Stimulated activated CD4-positive, alpha-beta T cell treated with anti-CD3 and anti-CD28 coated beads, Interleukin-1b, Interleukin-23, amount 100 ng/mL, for 4 hours (primary cell): ENCODE results near the gene PPP1R12B.
"Not testable (repeated sequence)": the region's sequence is repeated elsewhere in the genome, so short reads cannot be mapped to it uniquely, and the experiment has no call there.

ENCODE experiments used
- DNase-seq, 2 donors: peaks; one replicate each; pipeline ENCODE4 v3.0.0-alpha.2; 2020; ENCODE audit warnings: low read depth in 2 of 2

Gene PPP1R12B

DNA sequence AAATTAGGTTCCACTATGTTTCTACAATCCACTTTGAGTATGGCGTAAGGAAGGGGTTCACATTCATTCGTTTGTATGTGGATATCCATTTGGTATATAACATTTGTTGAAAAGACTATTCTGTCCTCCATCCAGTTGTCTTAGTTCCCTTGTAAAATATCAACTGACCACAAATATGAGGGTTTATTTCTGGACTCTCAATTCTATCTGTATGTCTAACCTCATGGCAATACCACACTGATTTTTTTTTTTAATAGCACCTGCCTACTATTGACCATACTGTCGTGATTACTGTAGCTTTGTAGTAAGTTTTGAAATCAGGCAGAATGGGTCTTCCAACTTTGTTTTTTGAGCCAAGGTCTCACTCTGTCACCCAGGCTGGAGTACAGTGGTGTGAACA lies 263.5 kb downstream of the PPP1R12B start:
- not testable (repeated sequence) for DNase-seq

DNA sequence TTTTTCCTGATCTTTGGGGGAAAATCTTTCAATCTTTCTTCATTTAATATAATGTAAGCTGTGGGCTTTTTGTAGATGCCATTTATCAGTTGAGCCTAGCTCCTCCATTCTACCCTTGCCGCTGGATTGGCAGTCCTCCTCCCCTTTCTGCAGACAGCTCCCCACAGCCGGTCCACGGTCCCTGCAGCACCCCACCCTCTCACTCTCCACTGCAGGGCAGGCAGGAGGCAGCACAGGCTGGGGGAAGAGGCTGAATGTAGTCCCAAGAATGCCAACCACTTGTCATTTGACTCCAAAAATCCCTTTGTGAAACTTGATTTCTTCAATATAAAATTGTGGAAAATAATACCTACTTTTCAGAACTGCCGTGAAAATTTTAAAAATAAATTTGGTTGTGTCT lies 265.1 kb downstream of the PPP1R12B start:
- no peak for DNase-seq

DNA sequence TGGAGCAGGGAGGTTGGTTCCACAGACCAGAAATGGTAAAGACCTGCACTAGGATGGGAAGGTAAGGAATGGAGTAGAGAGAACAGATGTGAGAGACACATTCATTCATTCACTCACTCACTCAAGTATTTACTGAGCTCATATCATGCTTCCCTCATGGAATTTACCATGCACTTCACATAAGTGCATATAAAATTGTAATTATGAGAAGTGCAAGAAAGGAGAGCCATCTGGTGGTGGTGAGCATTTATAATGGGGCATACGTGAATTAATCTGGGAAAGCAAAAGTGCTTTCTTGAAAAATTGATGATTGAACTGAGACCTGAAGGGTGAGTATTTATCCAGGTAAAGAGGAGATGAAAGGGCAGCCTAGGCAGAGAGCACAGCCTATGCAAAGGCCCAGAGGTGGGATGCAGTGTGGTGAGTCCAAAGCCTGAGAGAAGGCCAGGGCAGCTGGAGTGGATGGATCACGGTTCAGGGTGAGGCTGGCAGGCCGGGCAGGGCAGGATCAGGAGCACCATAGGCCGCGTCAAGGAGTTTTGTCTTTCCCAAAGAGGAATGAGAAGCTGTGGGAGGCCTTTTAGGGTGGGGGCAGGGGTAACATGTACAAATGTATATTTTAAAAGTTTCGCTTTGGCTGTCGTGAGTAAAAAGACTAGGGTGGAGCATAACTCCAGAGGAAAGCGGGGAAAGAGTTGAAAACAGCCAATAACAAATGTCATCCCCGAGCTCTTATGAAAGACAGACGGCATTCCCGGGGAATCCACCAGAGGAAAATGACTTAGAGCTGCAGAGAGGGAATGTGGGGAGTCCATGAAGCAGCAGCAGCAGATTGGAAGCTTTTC lies 266.1 kb downstream of the PPP1R12B start:
- DNase-seq, result not testable (repeated sequence)

DNA sequence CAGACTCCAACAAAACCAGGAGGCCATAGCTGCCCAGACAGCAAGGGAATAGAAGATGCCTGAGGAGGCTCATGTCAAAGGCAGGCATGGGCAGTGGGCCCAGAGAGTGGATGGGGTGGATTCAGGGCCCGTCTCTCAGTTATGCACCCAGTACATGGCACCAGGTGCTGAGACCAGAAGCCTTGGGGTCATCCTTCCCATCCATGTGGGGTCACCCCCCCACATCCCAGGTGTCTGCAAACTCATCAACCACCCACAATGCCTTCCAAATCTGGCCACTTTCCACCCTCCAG lies 266.7 kb downstream of the PPP1R12B start:
- not testable (repeated sequence) for DNase-seq

DNA sequence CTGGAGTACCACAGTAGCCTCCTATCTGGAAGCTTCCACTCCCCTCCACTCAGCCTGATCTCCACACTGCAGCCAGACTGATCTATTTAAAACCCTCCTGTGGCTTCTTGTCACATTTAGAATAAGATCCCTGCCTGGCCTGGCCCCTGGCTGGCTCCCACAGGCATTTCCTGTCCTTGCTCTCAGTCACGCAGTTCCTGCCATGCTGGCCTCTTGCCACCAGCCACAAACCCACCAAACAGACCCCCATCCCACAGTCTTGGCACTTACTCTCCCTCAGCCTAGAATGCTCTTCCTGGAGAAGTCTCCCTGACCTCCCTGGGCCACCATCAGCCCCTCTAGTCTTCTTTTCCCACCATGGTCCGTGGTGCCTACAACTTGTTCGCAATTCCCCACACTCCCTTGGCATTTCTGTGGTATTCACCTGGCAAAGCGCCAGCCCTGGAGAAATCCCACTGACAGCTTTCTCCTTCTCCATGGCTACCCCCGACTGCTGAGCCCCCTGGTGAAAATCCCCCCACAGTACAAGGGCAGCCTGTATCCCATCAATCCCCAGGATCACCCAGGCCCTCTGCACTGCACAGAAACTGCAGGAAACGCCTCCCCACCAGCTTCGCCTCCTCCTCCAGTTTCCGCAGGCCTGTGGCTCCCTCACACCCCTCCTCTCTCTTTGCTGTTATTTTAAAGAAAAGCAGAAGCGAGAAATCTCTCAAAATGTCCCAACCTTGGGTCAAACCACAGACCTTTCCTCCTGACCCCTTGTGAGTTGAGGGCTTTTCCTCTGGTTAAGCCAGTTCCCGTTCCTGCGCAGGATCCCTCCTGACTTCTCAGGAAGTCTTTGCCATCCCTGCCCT lies 267.2 kb downstream of the PPP1R12B start:
- DNase-seq, result no peak

DNA sequence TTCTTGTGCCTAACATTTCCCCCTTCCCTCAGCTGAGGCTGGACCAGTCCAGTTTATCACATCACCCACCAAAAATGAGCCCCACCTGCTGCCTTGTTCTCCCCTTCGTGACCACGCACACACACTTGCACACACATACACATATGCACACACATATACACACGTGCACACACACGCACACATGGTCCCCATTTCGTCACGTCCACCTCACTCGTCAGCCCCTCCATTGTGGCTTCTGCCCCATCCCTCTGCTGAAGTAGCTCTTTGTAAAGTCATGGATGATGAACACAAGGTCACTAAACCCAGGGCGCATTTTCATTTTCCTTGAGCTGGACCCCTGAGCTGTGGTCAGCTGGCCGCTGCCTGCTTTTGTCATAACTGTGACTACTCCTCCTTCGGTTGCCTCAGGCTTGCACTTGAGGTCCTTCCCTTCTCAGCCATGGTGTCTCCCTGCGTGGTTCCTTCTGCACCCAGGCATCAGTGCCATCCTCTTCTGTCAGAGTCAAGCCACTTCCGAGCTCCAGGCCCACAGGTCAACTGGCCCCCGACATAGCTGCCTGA lies 267.9 kb downstream of the PPP1R12B start:
- no peak for DNase-seq

DNA sequence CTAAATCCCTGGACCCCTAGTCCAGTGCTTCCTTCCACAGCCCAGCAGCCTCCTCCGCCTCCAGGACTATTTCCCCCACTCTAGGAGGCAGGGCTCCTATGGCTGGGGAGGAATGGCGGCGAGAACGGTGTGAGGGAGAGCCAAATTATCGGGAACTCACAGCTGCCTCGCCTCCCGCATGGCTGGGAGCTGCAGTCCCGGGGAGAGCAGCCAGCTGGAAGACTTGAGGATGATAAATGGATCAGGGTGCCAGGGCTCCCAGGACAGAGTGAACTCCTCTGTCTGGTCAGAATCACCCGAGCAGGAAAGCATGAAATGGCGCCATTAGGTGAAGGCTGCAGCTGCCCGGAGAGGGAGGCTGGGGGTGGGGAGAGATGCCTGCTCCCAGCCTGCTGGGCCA lies 270.5 kb downstream of the PPP1R12B start:
- DNase-seq, result not testable (repeated sequence)

DNA sequence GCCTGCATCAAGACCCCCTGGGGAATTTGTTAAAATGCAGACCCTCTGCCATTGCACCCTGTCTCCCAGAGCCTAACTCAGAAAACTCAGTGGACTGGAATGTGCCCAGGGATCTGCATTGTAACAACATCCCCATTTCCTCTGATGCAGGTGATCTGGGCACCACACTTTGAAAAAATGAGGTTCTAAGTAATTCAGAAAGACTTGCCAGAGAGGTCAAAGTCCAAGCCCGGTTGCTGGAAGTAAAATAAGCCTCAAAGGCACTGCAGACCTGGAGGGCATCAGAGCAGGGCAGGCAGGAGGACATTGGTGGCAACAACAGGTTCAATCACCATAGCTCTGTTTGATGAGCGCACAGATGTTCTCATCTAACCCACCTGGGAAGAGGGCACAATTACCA lies 271.0 kb downstream of the PPP1R12B start:
- no peak for DNase-seq

DNA sequence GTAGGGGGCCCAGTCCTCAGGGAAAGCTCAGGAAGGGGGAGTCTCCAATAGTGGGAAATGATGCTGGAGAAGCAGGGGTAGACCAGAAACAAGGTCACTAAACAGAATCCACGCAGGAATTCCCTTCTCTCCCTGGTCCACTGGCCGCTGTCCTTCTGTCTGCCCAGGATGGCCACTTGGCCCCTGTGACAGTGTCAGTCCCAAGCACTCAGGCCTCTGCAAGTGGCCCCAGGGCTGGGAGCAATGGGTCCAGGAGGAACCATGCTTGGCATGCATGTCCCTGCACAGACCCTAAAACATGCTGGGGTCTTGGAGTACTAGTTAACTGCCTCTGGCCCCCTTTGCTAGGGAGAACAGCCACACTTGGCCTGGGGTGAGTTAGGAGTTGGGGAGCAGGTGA lies 271.5 kb downstream of the PPP1R12B start:
- DNase-seq, result not testable (repeated sequence)

DNA sequence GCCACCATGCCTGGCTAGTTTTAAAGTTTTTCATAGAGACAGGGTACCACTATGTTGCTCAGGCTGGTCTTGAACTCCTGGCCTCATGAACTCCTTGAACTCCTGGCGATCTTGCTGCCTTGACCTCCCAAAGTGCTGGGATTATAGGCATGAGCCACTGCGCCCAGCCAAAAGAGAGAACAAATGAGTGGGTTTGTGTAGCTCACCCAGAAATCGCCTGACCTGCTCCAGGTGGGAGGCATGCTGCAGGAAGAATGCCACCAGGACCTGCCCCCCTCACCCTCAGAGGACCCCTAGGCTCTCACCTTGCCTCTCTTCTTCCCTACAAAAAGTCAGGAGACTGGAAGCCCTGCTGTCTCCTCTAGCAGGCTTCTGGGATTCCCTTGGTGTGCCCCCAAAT lies 272.9 kb downstream of the PPP1R12B start:
- no peak for DNase-seq

DNA sequence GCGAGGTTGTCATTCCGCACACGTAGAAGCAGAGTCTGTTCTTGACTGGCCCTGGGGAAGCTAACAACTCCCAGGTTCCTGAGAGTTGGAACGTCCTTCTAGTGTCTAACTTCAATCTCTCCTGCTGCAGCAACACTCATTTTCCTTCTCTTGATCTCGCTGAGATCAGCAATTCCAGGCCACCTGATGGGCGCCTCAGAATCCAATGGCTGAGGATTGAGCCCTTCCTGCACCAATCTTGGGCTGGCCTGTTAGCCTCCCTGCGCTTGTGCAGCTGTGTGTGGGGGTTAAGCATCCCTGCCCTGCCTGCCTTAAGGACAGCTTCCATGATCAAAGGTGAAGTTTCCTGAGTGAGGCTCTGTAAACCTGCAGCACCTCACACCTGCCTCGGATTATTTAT lies 273.9 kb downstream of the PPP1R12B start:
- no peak for DNase-seq

DNA sequence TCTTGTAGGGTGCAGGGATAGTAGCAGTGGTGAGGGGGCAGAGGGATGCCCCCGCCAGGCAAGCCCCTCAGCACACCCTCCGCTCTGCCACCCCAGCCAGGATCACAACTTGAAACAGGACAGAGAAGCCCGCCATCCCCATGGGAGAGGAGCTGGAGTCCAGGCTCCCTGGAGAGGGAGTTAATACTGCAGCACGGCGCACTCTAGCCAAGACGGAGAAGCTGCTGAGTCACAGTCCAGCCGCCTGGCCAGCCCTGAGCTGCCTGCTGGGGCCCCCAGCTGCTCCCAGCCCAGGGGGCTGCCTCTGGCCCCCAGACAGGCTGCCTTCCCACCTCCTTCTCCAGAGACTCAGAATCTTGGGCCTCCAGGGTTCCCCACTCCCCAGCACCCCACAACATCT lies 274.6 kb downstream of the PPP1R12B start:
- DNase-seq, result no peak

DNA sequence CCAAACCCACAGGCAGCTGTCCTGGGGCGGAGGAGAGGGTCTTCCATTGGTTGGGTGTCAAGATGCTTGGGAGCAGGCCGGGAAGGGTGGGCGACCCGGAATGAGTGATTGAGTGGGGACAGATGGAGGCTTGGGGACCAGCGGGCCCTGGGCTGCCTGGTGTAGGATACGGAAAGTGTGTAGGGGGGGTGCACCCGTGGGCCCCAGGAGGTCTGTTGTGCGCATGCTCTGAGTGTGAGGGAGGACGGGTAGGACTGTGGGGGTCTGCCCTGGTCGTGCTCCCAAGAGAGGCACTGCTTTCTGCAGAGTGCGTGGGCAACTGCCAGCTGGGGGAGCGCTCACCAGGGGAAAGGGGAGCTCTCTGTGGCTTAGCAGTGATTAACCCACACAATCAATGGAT lies 275.0 kb downstream of the PPP1R12B start:
- DNase-seq, result not testable (repeated sequence)

DNA sequence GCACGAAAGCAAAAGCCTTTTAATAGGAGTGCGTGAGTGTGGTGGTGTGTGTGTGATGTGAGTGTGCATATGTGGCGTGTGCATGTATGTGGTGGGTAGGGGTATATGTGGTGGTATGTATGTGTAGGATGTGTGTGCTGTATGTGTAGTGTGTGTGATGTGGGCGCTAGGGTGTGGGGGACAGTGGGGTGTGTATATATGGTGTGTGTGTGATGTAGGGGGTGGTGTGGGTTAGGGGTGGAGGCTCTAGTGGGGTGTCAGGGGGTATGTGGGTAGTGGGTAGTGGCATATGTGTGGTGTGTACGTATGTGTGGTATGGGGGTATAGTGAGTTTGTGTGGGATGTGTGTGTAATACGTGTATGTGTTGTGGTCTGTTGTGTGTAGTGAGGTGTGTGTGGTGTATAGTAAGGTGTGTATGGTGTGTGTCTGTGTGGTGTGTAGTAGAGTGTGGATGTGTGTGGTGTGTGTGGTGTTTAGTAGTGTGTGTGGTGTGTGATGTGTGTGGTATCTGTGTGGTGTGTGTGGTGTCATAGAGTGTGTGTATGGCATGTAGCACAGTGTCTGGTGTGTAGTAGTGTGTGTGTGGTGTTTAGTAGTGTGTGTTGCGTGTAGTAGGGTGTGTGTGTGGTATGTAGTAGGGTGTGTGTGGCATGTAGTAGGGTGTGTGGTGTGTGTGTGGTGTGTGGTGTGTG lies 275.7 kb downstream of the PPP1R12B start:
- DNase-seq, result no peak

DNA sequence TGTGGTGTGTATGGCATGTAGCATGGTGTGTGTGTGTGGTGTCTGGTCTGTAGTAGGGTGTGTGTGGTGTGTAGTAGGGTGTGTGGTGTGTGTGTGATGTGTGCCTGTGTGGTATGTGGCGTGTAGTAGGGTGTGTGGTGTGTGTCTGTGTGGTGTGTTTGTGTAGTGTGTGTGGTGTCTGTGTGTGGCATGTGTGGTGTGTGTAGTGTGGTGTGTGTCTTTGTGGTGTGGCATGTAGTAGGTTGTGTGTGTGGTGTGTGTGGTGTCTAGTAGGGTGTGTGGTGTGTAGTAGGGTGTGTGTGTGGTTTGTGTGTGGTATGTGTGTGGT lies 276.2 kb downstream of the PPP1R12B start:
- DNase-seq, result no peak

DNA sequence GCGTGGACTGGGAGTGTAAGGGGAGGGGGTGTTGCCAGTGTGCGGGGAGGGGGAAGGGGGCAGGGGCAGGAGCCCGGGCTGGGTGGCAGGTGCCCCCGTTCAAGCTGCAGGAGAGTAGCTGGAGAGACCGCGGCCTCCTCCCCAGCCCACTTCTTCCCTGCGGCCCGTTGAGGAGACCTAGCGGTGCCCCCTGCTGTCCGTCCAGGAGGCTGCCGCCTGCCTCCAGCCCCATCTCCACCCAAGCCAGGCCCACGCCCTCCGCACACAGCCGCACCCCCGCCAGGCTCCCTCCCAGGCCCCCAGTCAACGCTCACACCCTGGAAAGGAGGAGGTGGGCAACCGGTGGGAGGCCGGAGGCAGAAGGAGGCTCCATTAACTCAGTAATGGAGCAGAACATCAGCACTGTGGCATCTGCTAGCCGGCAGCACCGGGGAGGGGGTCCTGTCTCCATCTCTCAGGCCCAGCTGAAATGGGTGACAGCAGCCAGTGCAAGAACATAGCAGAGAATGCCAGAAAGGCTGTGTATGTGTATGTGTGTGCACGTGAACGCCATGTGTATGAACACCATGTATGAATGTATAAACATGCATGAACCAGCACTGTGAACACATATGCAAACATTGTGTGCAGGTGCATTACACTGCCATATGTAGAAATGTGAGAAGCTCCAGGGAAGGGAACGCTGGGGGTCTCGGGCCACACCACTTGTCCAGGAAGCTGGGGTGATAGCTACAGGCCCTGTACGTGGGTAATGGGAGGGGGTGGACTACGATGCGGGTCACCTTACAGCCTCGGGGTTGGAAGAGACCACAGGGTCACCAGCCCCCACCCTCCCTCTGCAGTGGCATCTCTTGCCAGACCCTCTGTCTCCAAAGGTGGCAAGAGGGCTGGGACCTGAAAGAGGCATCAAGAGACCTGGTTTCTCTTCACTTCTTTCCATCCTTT lies 277.2 kb downstream of the PPP1R12B start:
- DNase-seq, result peak; percentile 13 to 32

DNA sequence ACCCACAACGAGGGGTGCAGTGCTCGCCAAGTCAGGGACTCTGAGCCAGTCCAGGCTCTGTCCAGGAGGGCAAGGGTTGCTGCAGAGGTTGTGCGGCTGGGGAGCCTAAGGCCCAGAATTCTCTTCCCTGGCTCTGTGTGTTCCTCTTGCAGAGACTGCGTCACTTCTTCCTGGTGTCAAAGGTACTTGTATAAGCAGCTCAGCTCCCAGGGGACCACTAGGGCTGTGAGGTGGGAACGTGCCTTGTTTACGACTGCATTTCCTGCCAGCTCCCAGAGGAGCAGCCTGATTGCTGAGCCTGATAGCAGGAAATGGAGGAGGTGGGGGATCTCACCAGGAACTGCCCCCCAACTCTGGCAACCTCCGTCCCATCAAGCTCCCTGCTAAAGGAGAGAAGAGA lies 278.5 kb downstream of the PPP1R12B start:
- DNase-seq, result not testable (repeated sequence)

DNA sequence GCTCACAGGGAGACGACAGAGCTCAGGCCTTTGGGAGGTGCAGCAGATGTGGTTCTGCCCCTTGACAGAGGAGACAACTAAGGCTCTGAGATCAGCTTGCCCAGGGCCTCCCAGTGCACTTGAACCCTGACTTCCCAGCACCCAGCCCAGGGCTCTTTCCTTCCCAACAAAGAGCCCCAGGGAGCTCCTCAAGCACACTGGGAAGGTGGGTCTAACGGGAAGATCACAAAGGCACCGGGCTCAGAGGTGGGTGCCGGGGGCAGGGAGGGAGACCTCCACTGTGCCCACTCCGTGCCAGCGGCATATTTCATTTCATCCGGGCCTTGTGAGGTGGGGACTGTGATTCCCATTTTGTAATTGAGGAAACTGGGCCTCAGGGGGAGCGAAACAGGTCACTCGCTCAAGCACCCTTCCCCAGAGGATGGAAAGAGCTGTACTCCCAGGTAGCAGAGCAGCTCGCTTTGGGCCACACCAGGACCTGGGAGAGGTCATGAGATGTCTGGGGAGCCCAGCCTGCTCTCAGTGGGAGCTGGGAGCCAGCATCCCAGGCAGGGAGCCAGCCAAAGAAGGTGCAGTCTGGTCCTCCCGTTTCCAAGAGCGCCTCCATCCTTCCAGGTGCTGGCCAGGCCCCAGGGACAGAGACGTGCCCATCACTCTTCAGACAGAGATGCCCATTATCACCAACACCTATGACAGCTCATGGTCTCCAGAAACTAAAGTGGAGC lies 279.5 kb downstream of the PPP1R12B start:
- no peak for DNase-seq

DNA sequence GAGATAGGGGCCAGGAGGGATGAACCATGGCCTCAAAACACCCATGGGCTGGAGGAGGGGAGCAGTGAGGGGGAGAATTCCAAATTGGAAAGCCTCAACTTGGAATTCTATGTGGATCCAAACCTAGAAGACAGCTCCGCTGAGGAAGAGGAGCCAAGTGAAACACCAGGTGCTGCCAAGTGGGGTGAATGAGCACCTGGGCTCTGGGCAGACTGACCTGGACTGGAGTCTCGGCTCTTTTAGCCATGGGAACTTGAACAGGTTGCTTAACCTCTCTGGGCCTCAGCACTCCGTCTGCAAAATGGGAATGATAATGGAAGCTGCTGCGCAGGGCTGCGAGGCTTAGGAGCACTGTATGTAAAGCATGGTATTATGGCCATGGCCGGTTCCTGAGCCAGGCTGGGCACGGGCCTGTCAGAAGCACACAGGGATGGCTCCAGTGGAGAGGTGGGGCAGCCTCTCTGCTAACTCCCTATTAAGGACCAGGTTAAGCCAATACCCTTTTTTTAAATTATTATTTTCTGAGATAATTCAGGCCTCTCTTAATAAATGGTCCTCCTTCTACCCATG lies 280.2 kb downstream of the PPP1R12B start:
- no peak for DNase-seq

DNA sequence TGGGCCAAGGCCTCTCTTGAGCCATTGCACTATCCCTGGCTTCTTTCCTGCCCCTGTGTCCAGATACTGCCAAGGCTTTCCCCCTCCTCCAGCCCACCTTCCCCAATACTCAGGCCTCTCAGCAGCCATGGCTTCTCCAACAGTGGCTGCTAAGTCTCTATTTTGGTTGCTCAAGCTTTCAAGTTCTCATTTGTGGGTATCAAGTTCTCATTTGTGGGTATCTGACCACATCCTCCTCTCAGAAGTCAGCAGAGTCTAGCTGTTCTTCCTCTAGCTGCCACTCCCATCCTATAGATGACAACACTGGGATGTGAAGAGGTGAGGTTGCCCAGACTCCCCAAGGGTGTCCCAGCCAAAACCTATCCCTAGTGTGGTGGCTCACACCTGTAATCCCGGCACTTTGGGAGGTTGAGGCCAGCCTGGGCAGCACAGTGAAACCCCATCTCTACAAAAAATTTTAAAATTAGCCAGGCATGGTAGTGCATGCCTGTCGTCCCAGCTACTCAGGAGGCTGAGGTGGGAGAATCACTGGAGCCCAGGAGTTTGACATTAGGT lies 280.8 kb downstream of the PPP1R12B start:
- DNase-seq, result not testable (repeated sequence)
